Astrocyte (in vitro differentiated cells and primary cell): Measurements from ENCODE around the gene ALPK3. TPM values are rescaled to one million over a fixed set of nuclear protein-coding genes. Genes with fewer than 3 reads are reported as not detected.

Source experiments
- DNase-seq: peaks from one replicate; pipeline ENCODE4 v3.0.0-alpha.2; 2010; ENCODE audit warnings: low read depth
- FAIRE-seq: peaks from 2 replicates; lab custom pipeline; 2011; peaks lifted over from hg19 to GRCh38; lab: Jason Lieb, UNC
- H2AFZ ChIP-seq: 2 replicates; pipeline ENCODE4 v1.6.0; 2012; ENCODE audit warnings: low read depth, low read length, inconsistent platforms
- H3K27ac ChIP-seq: 2 replicates; pipeline ENCODE4 v1.5.1; 2011; ENCODE audit warnings: low read depth, low read length, inconsistent platforms
- H3K27me3 ChIP-seq: 2 replicates; pipeline ENCODE4 v1.6.0; 2011; ENCODE audit warnings: low read length, inconsistent platforms; ENCODE audit not compliant: insufficient read depth
- H3K36me3 ChIP-seq: 2 replicates; pipeline ENCODE4 v1.5.1; 2011; ENCODE audit warnings: low read length, inconsistent platforms; ENCODE audit not compliant: insufficient read depth
- H3K4me1 ChIP-seq: 2 replicates; pipeline ENCODE4 v1.5.1; 2011; ENCODE audit warnings: low read length, inconsistent platforms; ENCODE audit not compliant: insufficient read depth
- H3K4me2 ChIP-seq: 2 replicates; pipeline ENCODE4 v1.6.0; 2012; ENCODE audit warnings: low read length, inconsistent platforms
- H3K4me3 ChIP-seq: 2 replicates; pipeline ENCODE4 v1.5.1; 2011; ENCODE audit warnings: low read depth, mild to moderate bottlenecking, low read length, inconsistent platforms; ENCODE audit not compliant: insufficient read depth
- H3K79me2 ChIP-seq: 2 replicates; pipeline ENCODE4 v1.6.0; 2012; ENCODE audit warnings: mild to moderate bottlenecking, low read length, inconsistent platforms; ENCODE audit not compliant: insufficient read depth
- H3K9ac ChIP-seq: 2 replicates; pipeline ENCODE4 v1.6.0; 2012; ENCODE audit warnings: mild to moderate bottlenecking, low read length, inconsistent platforms
- H3K9me3 ChIP-seq: 2 replicates; pipeline ENCODE4 v1.5.1; 2012; ENCODE audit warnings: low read depth, mild to moderate bottlenecking, low read length, inconsistent platforms; ENCODE audit not compliant: insufficient read depth
- H4K20me1 ChIP-seq: 2 replicates; pipeline ENCODE4 v1.6.0; 2012; ENCODE audit warnings: low read length, inconsistent platforms; ENCODE audit not compliant: insufficient read depth
- H3K27ac Mint-ChIP-seq: one replicate; pipeline ENCODE4 v1.8.0; 2021; ENCODE audit warnings: mild to moderate bottlenecking, mixed read lengths; ENCODE audit not compliant: unreplicated experiment
- H3K27me3 Mint-ChIP-seq: one replicate; pipeline ENCODE4 v1.8.0; 2021; ENCODE audit warnings: low read depth, mixed read lengths; ENCODE audit not compliant: unreplicated experiment
- H3K36me3 Mint-ChIP-seq: one replicate; pipeline ENCODE4 v1.8.0; 2021; ENCODE audit warnings: low read depth, mixed read lengths; ENCODE audit not compliant: unreplicated experiment
- H3K4me1 Mint-ChIP-seq: one replicate; pipeline ENCODE4 v1.8.0; 2021; ENCODE audit warnings: low read depth, mixed read lengths; ENCODE audit not compliant: unreplicated experiment
- H3K4me3 Mint-ChIP-seq: one replicate; pipeline ENCODE4 v1.8.0; 2021; ENCODE audit warnings: mild to moderate bottlenecking, moderate library complexity, mixed read lengths; ENCODE audit not compliant: unreplicated experiment
- H3K9me3 Mint-ChIP-seq: one replicate; pipeline ENCODE4 v1.8.0; 2021; ENCODE audit warnings: mild to moderate bottlenecking, mixed read lengths; ENCODE audit not compliant: unreplicated experiment
- CTCF ChIP-seq: IDR thresholded peaks from 2 replicates; pipeline ENCODE4 v1.5.1; 2011; ENCODE audit warnings: low read depth, mild to moderate bottlenecking, inconsistent platforms, low read length, moderate library complexity; ENCODE audit not compliant: insufficient read depth
- EZH2 ChIP-seq: IDR thresholded peaks from 2 replicates; pipeline ENCODE4 v1.6.1; 2012; ENCODE audit warnings: mild to moderate bottlenecking, low read length, inconsistent platforms; ENCODE audit not compliant: insufficient read depth
- total RNA-seq: library from RNA; stranded (reverse); gene quantifications from 2 replicates; pipeline ENCODE4 v1.2.1, GENCODE V29; 2021

Gene ALPK3
- total RNA-seq, 1 donor from 2014 or later, result 9.1 TPM

- no peak overlapping the region for H3K27ac Mint-ChIP-seq
- Histone ChIP-seq H3K4me3 (no peak overlapping the region), H3K9me3 (no peaks in the 10 kb centered on the region), H3K9ac (no peak overlapping the region), H3K27ac (no peak overlapping the region), H3K4me2 (no peak overlapping the region), H3K36me3 (no peaks in the 10 kb centered on the region), H4K20me1 (peaks cover 2% of the 10 kb centered on the region), H3K4me1 (no peaks in the 10 kb centered on the region), H2AFZ (no peak overlapping the region), H3K27me3 (no peaks in the 10 kb centered on the region), H3K79me2 (no peaks in the 10 kb centered on the region)
- peaks cover 19% of the 10 kb centered on the region for H3K9me3 Mint-ChIP-seq
- no peak for FAIRE-seq
- no peak overlapping the region for H3K4me3 Mint-ChIP-seq
- H3K4me1 Mint-ChIP-seq, result peaks cover 8% of the 10 kb centered on the region
- DNase-seq, result no peak
- no peaks in the 10 kb centered on the region for H3K27me3 Mint-ChIP-seq
- TF ChIP-seq CTCF (no peak), EZH2 (no peak)
- peaks cover 12% of the 10 kb centered on the region for H3K36me3 Mint-ChIP-seq
Observed at GRCh38 chr15:84846269-84846668, 29.1 kb downstream of the ALPK3 start.

GRCh38 chr15:84847382-84847781 lies 30.2 kb downstream of the ALPK3 start:
- no peak overlapping the region for H3K27ac Mint-ChIP-seq
- H3K36me3 ChIP-seq, result no peaks in the 10 kb centered on the region
- no peak for FAIRE-seq

More at GRCh38 chr15:84847382-84847781, 30.2 kb downstream of the ALPK3 start:
- H3K79me2 ChIP-seq, result no peaks in the 10 kb centered on the region
- H3K4me1 ChIP-seq, result no peaks in the 10 kb centered on the region
- no peaks in the 10 kb centered on the region for H3K27me3 Mint-ChIP-seq
- no peak for DNase-seq
- no peak overlapping the region for H3K4me3 ChIP-seq
- no peak overlapping the region for H3K4me3 Mint-ChIP-seq
- peaks cover 10% of the 10 kb centered on the region for H3K36me3 Mint-ChIP-seq
- no peak overlapping the region for H2AFZ ChIP-seq
- H4K20me1 ChIP-seq, result no peaks in the 10 kb centered on the region
- no peaks in the 10 kb centered on the region for H3K9me3 ChIP-seq
- no peak overlapping the region for H3K27ac ChIP-seq
- H3K9me3 Mint-ChIP-seq, result peaks cover 18% of the 10 kb centered on the region
- no peaks in the 10 kb centered on the region for H3K27me3 ChIP-seq
- H3K4me1 Mint-ChIP-seq, result peaks cover 8% of the 10 kb centered on the region
- H3K4me2 ChIP-seq, result no peak overlapping the region
- no peak for TF ChIP-seq CTCF
- TF ChIP-seq EZH2, result no peak
- no peak overlapping the region for H3K9ac ChIP-seq
